HCT116 (cell line): ENCODE measurements around the gene ACSL5.

Source experiments
- EZH2 ChIP-seq: fragments of 200-600 bp; sonication (generic); IDR thresholded peaks from 2 replicates; pipeline ENCODE4 v1.6.1; 2017; ENCODE audit warnings: antibody characterized with exemption, mixed run types
- SIN3A ChIP-seq: IDR thresholded peaks from 2 replicates; pipeline ENCODE4 v1.6.1; 2012; ENCODE audit warnings: low read depth
- TF ChIP-seq, protein P1 (sequence below): IDR thresholded peaks from 2 replicates; pipeline ENCODE4 v1.6.1; 2012
- TF ChIP-seq, protein P2 (sequence below), 3 experiments: fragments of 200-600 bp in 1 of 3; sonication (generic) in 1 of 3; IDR thresholded peaks in 2 of 3; conservative IDR thresholded peaks in 1 of 3; 2 replicates each; pipeline ENCODE4 v1.5.1; 2012 to 2017; ENCODE audit warnings: low read depth in 2 of 3, low read length in 2 of 3, antibody characterized with exemption in 1 of 3, borderline replicate concordance in 1 of 3, control low read depth in 1 of 3, mild to moderate bottlenecking in 1 of 3, mixed read lengths in 1 of 3, mixed run types in 1 of 3, moderate library complexity in 1 of 3; ENCODE audit not compliant: insufficient read depth in 1 of 3

DNA sequence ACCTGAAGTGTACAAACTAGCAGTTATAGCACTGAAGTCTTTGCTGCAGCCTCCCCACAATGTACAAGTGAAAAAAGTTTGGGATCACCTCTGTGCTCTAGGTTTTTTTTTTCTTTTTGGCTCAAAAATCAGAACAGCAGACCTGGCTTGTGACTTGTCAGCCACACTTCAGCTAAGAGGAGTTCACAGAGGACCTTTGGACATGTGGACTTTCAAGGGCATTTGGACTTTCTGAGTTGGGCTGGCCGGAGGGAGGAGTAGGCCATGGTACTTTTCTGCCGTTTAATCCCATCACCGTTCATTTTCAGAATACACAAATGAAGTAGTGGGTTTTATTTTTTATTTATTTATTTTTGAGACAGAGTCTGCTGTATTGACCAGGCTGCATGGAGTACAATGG, 21.9 kb upstream of the ACSL5 start:
- TF ChIP-seq, protein P1, sequence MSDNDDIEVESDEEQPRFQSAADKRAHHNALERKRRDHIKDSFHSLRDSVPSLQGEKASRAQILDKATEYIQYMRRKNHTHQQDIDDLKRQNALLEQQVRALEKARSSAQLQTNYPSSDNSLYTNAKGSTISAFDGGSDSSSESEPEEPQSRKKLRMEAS: no peak
- TF ChIP-seq, protein P2, sequence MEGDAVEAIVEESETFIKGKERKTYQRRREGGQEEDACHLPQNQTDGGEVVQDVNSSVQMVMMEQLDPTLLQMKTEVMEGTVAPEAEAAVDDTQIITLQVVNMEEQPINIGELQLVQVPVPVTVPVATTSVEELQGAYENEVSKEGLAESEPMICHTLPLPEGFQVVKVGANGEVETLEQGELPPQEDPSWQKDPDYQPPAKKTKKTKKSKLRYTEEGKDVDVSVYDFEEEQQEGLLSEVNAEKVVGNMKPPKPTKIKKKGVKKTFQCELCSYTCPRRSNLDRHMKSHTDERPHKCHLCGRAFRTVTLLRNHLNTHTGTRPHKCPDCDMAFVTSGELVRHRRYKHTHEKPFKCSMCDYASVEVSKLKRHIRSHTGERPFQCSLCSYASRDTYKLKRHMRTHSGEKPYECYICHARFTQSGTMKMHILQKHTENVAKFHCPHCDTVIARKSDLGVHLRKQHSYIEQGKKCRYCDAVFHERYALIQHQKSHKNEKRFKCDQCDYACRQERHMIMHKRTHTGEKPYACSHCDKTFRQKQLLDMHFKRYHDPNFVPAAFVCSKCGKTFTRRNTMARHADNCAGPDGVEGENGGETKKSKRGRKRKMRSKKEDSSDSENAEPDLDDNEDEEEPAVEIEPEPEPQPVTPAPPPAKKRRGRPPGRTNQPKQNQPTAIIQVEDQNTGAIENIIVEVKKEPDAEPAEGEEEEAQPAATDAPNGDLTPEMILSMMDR (IDR thresholded peaks at IDR 0.05 in 2 of 3, conservative IDR thresholded peaks at IDR 0.05 in 1 of 3; ENCODE audit: borderline replicate concordance in 1 of 3, insufficient read depth in 1 of 3, low read depth in 2 of 3, low read length in 2 of 3): no peak
- TF ChIP-seq EZH2 (no peak), SIN3A (no peak)
